Transverse colon (tissue), 4 donors: ENCODE results near the gene XXYLT1. TPM values are rescaled to one million over a fixed set of nuclear protein-coding genes. Genes with fewer than 3 reads are reported as not detected.

Experiments
- DNase-seq: peaks from one replicate; pipeline ENCODE4 v3.0.0-alpha.2; 2019
- H3K27ac ChIP-seq, 4 donors: fragments of 200-600 bp; sonication (generic); 2 replicates each; pipeline ENCODE4 v1.5.1; 2016 to 2018; ENCODE audit warnings: inconsistent platforms in 4 of 4
- H3K27me3 ChIP-seq: fragments of 200-600 bp; sonication (generic); 2 replicates; pipeline ENCODE4 v1.5.1; 2017; ENCODE audit warnings: inconsistent platforms
- H3K36me3 ChIP-seq, 4 donors: fragments of 200-600 bp; sonication (generic); 2 replicates each; pipeline ENCODE4 v1.5.1; 2017 to 2019; ENCODE audit warnings: inconsistent platforms in 4 of 4
- H3K4me1 ChIP-seq, 4 donors: fragments of 200-600 bp; sonication (generic); 2 replicates each; pipeline ENCODE4 v1.5.1; 2017 to 2020; ENCODE audit warnings: inconsistent platforms in 4 of 4
- H3K4me3 ChIP-seq, 4 donors: fragments of 200-600 bp; sonication (generic); 1 replicate in 1 of 4; 2 replicates in 3 of 4; pipeline versions ENCODE4 v1.5.1 to v1.6.1; 2017 to 2019; ENCODE audit warnings: inconsistent platforms in 4 of 4
- H3K9me3 ChIP-seq, 2 donors: fragments of 200-600 bp; sonication (generic); 2 replicates each; pipeline ENCODE4 v1.5.1; 2017 to 2019; ENCODE audit warnings: inconsistent platforms in 2 of 2
- CTCF ChIP-seq, 5 experiments: fragments of 200-600 bp in 3 of 5; fragments of 450-650 bp in 2 of 5; sonication (generic) in 3 of 5; IDR thresholded peaks; 1 replicate in 2 of 5; 2 replicates in 3 of 5; pipeline ENCODE4 v1.5.1; 2016 to 2017; ENCODE audit warnings: antibody characterized with exemption in 5 of 5, inconsistent platforms in 3 of 5, mild to moderate bottlenecking in 2 of 5, moderate library complexity in 1 of 5
- EP300 ChIP-seq: sonication (generic); formaldehyde crosslinking; IDR thresholded peaks from one replicate; pipeline ENCODE4 v1.6.1; 2017; ENCODE audit warnings: antibody characterized with exemption, low read depth
- POLR2A ChIP-seq: fragments of 450-650 bp; IDR thresholded peaks from one replicate; pipeline ENCODE4 v1.6.1; 2016; ENCODE audit warnings: antibody characterized with exemption, mild to moderate bottlenecking, moderate library complexity
- POLR2AphosphoS5 ChIP-seq, 3 donors: sonication (generic); formaldehyde crosslinking; IDR thresholded peaks; one replicate each; pipeline ENCODE4 v1.6.1; 2016; ENCODE audit warnings: antibody characterized with exemption in 3 of 3
- WGBS, 2 donors: methylation state at CpG; one replicate each; pipeline ENCODE4 v1.1.5; 2018; ENCODE audit warnings: low coverage in 1 of 2; 5-methylcytosine and 5-hydroxymethylcytosine counted together
- in situ Hi-C, 4 donors: fragments of 200-750 bp; cut with MboI; loops; one replicate each; pipeline versions ENCODE4 v1.15.0 to v1.15.1; 2017; ENCODE audit warnings: low sequenced_read_pairs in 3 of 4, low pct_ligation_motif_present in 1 of 4, low pct_unique_long_range_greater_than_20kb in 1 of 4
- intact Hi-C: fragments of 100-400 bp; cut with DNase I; formaldehyde crosslinking; loops from one replicate; pipeline ENCODE4 v1.15.1; 2023; ENCODE audit warnings: low total_unique reads
- total RNA-seq, 4 donors: library from RNA; depleted of rRNA; stranded (reverse); fragments of >200 nt; gene quantifications; one replicate each; pipeline ENCODE4 v1.1.0, GENCODE V29; 2016

Gene XXYLT1
- total RNA-seq, 4 donors from 2014 or later = 3.0 to 10.0 (median 5.9) TPM

- in situ Hi-C loops (no loop called here), intact Hi-C loops (no loop called here)
- peaks cover 14 to 48% (median 23%) of the 10 kb centered on the region in 4 donors for H3K4me1 ChIP-seq
- no peak overlapping the region for H3K4me3 ChIP-seq
- no peak for DNase-seq
- H3K9me3 ChIP-seq = no peaks in the 10 kb centered on the region
- TF ChIP-seq POLR2A (no peak), CTCF (IDR thresholded peaks at IDR 0.05) (no peak), EP300 (no peak), POLR2AphosphoS5 (IDR thresholded peaks at IDR 0.05) (no peak)
- 94% methylated on average over 9 of the region's 9 CpGs; no CpG with 5 or more reads in 1 of the 2 donors for WGBS, 2 donors
- H3K36me3 ChIP-seq = no peaks in the 10 kb centered on the region
- peak overlapping the region; percentile 9 to 84 (median 81) for H3K27ac ChIP-seq
- no peaks in the 10 kb centered on the region for H3K27me3 ChIP-seq
Measured at GRCh38 chr3:195207056-195207455, 63.9 kb downstream of the XXYLT1 start.

GRCh38 chr3:195204360-195205163 lies 66.4 kb downstream of the XXYLT1 start:
- Histone ChIP-seq H3K36me3 (no peaks in the 10 kb centered on the region), H3K27ac (peak overlapping the region; percentile 47 to 64 (median 54)), H3K9me3 (no peaks in the 10 kb centered on the region), H3K4me3 (no peak overlapping the region), H3K27me3 (no peaks in the 10 kb centered on the region), H3K4me1 (peaks cover 9 to 35% (median 12%) of the 10 kb centered on the region in 4 donors)
- WGBS, 2 donors = 65 to 90% methylated on average over 3 to 13 of the region's 13 CpGs
- no peak for DNase-seq
- in situ Hi-C loops (no loop called here), intact Hi-C loops (no loop called here)
- no peak for TF ChIP-seq POLR2AphosphoS5 (IDR thresholded peaks at IDR 0.05)
- no peak for TF ChIP-seq CTCF (IDR thresholded peaks at IDR 0.05)
- no peak for TF ChIP-seq POLR2A
- no peak for TF ChIP-seq EP300

GRCh38 chr3:195203606-195204005 lies 67.4 kb downstream of the XXYLT1 start:
- no peak for TF ChIP-seq POLR2AphosphoS5 (IDR thresholded peaks at IDR 0.05)
- TF ChIP-seq CTCF (IDR thresholded peaks at IDR 0.05) = no peak
- TF ChIP-seq POLR2A = no peak
- no peak for TF ChIP-seq EP300
- Histone ChIP-seq H3K36me3 (no peaks in the 10 kb centered on the region), H3K9me3 (no peaks in the 10 kb centered on the region), H3K27ac (peak overlapping the region in 2 of 4 donors; percentile 47 to 60), H3K4me3 (no peak overlapping the region), H3K27me3 (no peaks in the 10 kb centered on the region), H3K4me1 (peaks cover under 1 to 25% (median 5%) of the 10 kb centered on the region in 4 donors)
- WGBS, 2 donors = 87 to 100% methylated on average over 1 to 6 of the region's 6 CpGs
- no peak for DNase-seq
- in situ Hi-C loops (no loop called here), intact Hi-C loops (no loop called here)

GRCh38 chr3:195201295-195201694 lies 69.7 kb downstream of the XXYLT1 start:
- WGBS, 2 donors = 97% methylated on average over 3 of the region's 3 CpGs; no CpG with 5 or more reads in 1 of the 2 donors
- Histone ChIP-seq H3K4me1 (peaks cover 0 to 21% (median 2%) of the 10 kb centered on the region in 4 donors), H3K27me3 (no peaks in the 10 kb centered on the region), H3K9me3 (no peaks in the 10 kb centered on the region), H3K27ac (no peak overlapping the region), H3K4me3 (no peak overlapping the region), H3K36me3 (no peaks in the 10 kb centered on the region)
- no peak for DNase-seq
- in situ Hi-C loops = no loop called here
- TF ChIP-seq CTCF (IDR thresholded peaks at IDR 0.05) (no peak), POLR2AphosphoS5 (IDR thresholded peaks at IDR 0.05) (no peak), POLR2A (no peak), EP300 (no peak)
- intact Hi-C loops = no loop called here
